ENCODE results near the gene VWA5B1. TPM values are rescaled to one million over a fixed set of nuclear protein-coding genes. Genes with fewer than 3 reads are reported as not detected.

VWA5B1 gene
- total and polyA plus RNA-seq, 2 of the 4 experiments (the other 2 are of a cell fraction) = not detected

DNA sequence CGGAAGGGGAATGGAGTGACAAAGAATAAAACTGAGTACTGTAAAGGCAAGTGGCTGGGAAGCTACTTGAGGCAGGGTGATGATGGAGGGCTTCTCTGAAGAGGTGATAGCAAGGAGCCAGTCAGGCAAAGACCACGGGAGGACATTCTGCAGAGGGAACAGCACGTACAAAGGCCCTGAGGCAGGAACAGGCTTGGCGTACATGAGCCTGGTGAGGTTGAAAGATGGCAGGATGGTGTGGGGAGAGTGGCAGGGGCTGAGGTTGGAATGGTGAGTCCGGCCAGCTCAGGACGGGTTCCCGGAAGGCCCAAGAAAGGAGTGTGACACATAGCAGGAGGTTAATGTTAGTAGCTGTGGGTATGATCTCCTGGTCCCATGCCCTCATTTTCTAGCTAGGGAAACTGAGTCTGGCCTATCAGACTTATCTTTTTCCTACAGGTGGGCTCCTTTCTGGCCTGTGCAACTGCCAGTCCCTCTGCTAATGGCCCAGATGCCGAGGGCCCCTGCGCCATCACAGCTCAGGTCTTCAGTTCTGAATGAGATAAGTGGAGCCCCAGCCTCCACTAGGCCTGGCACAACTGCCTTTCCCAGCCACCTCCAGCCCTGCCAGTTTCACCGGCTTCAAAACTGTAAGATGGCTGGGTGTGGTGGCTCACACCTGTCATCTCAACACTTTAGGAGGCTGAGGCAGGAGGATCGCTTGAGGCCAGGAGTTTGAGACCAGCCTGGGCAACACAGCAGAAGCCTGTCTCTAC lies 87.0 kb downstream of the VWA5B1 start (continued):
- TF ChIP-seq USF2 (IDR thresholded peaks at IDR 0.05; ENCODE audit: low read depth, low read length) (no peak), POLR2A (IDR thresholded peaks at IDR 0.05; ENCODE audit: low read depth, low read length) (no peak), MXI1 (IDR thresholded peaks at IDR 0.05; ENCODE audit: borderline replicate concordance, low read depth, low read length) (no peak), MAFK (IDR thresholded peaks at IDR 0.05; ENCODE audit: low read depth, low read length) (no peak), SMC3 (IDR thresholded peaks at IDR 0.05; ENCODE audit: low read depth, low read length) (no peak), RAD21 (IDR thresholded peaks at IDR 0.05; ENCODE audit: low read length) (no peak), CEBPB (IDR thresholded peaks at IDR 0.05; ENCODE audit: low read depth, low read length) (no peak), RFX5 (IDR thresholded peaks at IDR 0.05; ENCODE audit: low read depth, low read length) (no peak)

All from IMR-90 (cell line).